ENCODE results near the gene MAST2.

- TF ChIP-seq, protein P1, sequence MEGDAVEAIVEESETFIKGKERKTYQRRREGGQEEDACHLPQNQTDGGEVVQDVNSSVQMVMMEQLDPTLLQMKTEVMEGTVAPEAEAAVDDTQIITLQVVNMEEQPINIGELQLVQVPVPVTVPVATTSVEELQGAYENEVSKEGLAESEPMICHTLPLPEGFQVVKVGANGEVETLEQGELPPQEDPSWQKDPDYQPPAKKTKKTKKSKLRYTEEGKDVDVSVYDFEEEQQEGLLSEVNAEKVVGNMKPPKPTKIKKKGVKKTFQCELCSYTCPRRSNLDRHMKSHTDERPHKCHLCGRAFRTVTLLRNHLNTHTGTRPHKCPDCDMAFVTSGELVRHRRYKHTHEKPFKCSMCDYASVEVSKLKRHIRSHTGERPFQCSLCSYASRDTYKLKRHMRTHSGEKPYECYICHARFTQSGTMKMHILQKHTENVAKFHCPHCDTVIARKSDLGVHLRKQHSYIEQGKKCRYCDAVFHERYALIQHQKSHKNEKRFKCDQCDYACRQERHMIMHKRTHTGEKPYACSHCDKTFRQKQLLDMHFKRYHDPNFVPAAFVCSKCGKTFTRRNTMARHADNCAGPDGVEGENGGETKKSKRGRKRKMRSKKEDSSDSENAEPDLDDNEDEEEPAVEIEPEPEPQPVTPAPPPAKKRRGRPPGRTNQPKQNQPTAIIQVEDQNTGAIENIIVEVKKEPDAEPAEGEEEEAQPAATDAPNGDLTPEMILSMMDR (IDR thresholded peaks at IDR 0.05; ENCODE audit: low read length): no peak
- no peak for TF ChIP-seq EZH2 (optimal IDR thresholded peaks at IDR 0.05; ENCODE audit: low read depth, low read length)
These were observed 231.4 kb downstream of the MAST2 start for GRCh38 chr1:46034601-46035516.
